Kidney glomerular epithelial cell (primary cell): ENCODE data around the gene SORT1.
A peak's percentile ranks its signal among the peaks of the same experiment; 100 is the strongest.
"Not testable (repeated sequence)": the region's sequence is repeated elsewhere in the genome, so short reads cannot be mapped to it uniquely, and the experiment has no call there.

Experiments
- DNase-seq: peaks from one replicate; lab custom pipeline; 2025; lab: John Stamatoyannopoulos, UW

Gene SORT1

DNA sequence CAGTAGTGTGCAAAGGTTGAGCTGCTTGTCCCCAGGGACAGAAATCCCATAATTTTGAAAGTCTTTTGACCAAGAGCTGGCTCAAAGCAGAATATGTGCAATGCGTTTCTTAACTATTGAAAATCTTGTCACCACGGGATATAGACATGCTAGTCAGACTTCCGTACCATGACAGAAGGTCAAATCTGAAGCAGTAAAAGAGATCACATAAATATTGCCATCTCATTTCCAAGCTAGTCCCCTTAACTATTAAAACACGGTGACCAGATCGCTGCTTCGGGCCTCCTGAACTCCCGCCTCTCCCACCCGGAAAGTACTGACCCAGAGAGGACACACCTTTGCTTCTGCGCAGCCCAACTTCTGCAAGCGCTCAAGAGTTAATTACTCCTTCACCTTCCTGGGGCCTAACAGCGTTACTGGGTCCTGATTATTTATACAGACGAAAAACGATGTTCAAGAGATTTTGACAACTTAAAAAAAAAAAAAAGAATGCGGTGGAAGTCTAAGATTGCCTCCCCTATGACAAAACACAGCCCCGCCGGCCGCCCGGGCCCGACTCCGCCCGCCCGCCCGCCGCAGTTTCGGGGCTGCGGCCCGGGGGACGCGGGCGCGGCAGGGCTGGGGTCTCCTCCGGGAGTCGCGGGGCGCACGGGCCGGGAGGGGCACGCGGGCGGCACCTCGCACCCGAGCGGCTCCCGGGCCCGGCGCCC lies 692 bp downstream of the SORT1 start:
- DNase-seq, result no peak

- no peak for DNase-seq
These were observed 1.2 kb downstream of the SORT1 start for GRCh38 chr1:109396513-109396839.

DNA sequence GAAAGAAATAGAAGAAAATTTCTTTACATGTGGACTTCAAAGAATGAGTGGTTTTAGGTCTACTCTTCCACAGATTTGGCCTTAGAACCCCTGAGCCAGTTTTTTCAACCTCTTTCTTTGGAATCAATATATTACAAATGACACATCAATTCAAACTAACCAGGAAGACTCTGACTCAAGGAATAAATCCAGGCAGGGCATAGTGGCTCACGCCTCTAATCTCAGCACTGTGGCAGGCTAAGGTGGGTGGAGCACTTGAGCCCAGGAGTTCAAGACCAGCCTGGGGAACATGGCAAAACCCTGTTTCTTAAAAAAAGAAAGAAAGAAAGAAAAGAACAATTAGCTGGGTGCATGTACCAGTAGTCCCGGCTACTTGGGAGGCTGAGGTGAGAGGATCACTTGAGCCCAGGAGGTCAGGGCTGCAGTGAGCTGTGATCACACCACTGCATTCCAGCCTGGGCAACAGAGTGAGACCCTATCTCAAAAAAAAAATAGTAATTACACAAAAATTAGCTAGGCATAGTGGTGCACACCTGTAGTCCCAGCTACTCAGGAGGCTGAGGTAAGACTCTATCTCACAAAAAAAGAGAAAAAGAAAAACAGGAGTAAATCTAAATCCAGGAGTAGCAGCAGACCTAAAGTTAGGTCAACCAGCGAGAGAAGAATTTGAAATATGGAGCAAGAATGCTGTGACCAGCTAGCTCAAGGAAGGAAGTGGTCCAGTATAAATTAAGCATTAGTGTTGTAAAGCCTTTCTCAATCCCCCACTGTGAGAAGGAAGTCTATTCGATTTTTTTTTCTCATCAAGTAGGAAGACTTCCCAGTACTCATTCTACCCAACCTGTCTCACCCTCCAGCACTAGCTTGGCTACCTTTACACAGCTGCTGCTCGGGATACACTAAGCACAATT lies 1.9 kb downstream of the SORT1 start:
- DNase-seq, result peak; percentile 49

- DNase-seq, result not testable (repeated sequence)
These were observed 2.5 kb downstream of the SORT1 start for GRCh38 chr1:109395282-109395599.

GRCh38 chr1:109394591-109395281 lies 3.0 kb downstream of the SORT1 start:
- DNase-seq, result no peak

- no peak for DNase-seq
These were observed 4.0 kb downstream of the SORT1 start for GRCh38 chr1:109393617-109394233.

GRCh38 chr1:109392788-109393616 lies 4.7 kb downstream of the SORT1 start:
- peak; percentile 27 for DNase-seq

GRCh38 chr1:109392037-109392787 lies 5.5 kb downstream of the SORT1 start:
- no peak for DNase-seq

DNA sequence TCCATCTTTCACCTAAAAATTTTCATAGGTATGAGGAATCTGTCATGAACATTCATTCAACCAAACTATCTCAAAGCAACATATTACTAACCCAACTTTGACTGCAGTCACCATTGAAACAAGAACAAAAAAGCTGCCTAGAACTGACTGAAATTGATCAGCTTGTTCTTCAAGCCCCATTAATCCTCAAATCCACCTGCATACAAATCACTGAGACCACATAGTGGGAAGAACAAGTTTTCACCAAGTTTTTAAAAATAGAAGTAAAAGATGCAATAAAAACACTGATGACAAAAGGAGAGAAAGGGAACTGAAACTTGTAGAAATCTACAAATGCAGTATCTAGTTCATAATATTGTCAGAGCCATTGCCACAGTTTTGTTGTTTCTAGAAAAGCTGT lies 6.1 kb downstream of the SORT1 start:
- DNase-seq, result no peak

GRCh38 chr1:109391157-109391556 lies 6.6 kb downstream of the SORT1 start:
- DNase-seq, result no peak

- no peak for DNase-seq
These were observed 7.9 kb downstream of the SORT1 start for GRCh38 chr1:109389638-109390341.

- no peak for DNase-seq
These were observed 8.7 kb downstream of the SORT1 start for GRCh38 chr1:109388884-109389637.

DNA sequence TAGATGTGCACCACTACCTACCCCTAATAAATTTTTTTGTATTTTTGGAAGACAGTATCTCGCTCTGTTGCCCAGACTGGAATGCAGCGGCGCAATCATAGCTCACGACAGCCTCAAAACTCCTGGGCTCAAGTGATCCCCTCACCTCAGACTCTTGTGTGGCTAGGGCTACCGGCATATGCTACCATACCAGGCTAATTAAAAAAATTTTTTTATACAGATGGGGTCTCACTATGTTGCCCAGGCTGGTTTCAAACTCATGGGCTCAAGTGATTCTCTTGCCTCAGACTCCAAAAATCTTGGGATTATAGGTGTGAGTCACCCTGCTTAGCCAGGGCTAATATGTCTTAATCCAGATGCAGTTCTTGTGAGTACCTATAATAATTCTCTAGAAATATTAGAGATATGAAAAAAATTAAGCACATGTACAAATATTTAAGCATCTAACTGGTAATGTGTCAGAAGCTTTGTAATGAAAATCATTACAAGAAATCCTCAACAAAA lies 9.5 kb downstream of the SORT1 start:
- DNase-seq, result no peak

- DNase-seq, result no peak
These were observed 11.5 kb downstream of the SORT1 start for GRCh38 chr1:109386054-109386717.

DNA sequence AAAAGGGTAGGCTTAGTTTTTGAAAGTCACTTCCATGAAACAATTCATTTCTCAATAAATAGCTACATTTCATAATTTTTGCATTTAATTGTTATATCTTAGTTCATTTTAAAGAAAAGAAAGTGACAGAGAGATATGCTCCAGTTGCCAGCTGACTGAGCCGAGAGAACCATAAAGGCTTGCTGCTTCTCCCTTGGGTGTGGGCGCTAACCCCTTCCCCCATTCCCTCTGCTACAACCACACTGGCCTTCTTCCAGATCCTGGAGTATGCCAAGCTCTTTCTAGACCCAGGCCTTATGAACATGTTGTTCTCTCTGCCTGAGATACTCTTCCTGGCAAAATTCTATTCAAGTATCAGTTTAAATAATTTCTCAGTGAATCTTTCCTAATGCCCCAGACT lies 12.3 kb downstream of the SORT1 start:
- no peak for DNase-seq

DNA sequence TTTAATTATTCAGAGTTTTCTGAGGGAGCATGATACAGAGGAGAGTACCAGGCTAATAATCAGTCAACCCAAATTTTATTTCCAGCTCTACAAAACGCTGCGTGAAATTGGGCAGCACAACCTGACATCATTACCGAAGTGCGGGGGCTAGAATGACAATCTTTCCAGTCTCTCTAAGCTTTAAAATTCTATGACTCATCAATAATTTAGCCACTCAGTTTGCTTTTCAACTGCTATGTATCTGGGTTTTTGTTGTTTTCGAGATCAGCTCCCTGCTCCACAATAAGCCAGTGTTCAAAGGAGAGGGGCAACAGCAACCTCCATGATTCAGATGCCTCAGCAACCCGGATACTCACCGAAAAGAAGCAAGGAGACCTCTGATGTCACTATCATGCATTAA lies 13.9 kb downstream of the SORT1 start:
- DNase-seq, result no peak

- DNase-seq, result no peak
These were observed 14.5 kb downstream of the SORT1 start for GRCh38 chr1:109383087-109383779.

- no peak for DNase-seq
These were observed 16.1 kb downstream of the SORT1 start for GRCh38 chr1:109381573-109381972.
